ENCODE measurements around the gene SHB. TPM values are rescaled to one million over a fixed set of nuclear protein-coding genes. Genes with fewer than 3 reads are reported as not detected.
"Not testable (repeated sequence)": the region's sequence is repeated elsewhere in the genome, so short reads cannot be mapped to it uniquely, and the experiment has no call there.

SHB gene
- total RNA-seq, 1 experiment from 2014 or later, result 56.4 TPM

DNA sequence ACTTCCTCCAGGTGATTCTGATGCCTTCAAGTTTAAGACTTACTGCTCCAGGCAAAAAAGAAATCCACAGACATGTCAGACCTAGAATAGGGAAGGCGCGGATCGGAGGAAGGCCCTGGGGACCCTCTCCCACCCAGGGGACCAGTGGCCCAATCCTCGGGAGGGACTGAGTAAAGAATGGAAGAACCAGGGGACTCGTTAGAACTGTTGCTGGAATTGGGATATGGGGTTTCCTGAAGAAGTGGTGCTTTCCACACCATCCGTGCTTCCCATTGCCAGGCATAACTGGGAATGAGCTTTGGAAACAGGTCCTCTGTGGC is 101.3 kb downstream of the SHB start:
- intact Hi-C loops (cut with micrococcal nuclease), result no loop called here
- no TSS peak for BruUV-seq (replicated peaks)
- H3K27ac ChIP-seq (ENCODE audit: low read length), result peak overlapping the region; percentile 99
- ATAC-seq (no peak), DNase-seq (no peak)
- H4K20me1 ChIP-seq (ENCODE audit: low read length), result no peaks in the 10 kb centered on the region
- H3F3A ChIP-seq (ENCODE audit: low read length, unreplicated experiment), result peaks cover 4% of the 10 kb centered on the region
- peaks cover 89% of the 10 kb centered on the region for H3K79me2 ChIP-seq (ENCODE audit: low read length)
- ChIA-PET POLR2A (ENCODE audit: unreplicated experiment) (no interaction called here), CTCF (no interaction called here)
- no peak overlapping the region for H2AFZ ChIP-seq (ENCODE audit: low read length)
- H3K4me1 ChIP-seq (ENCODE audit: insufficient read depth, low read length), result peaks cover 95% of the 10 kb centered on the region
- H3K36me3 ChIP-seq (ENCODE audit: low read depth, low read length), result peaks cover 35% of the 10 kb centered on the region
- TF ChIP-seq EZH2phosphoT487 (IDR thresholded peaks at IDR 0.05; ENCODE audit: borderline replicate concordance, low read length) (no peak), EZH2 (IDR thresholded peaks at IDR 0.05; ENCODE audit: low read length, unreplicated experiment) (no peak)
- TF ChIP-seq, protein P1, sequence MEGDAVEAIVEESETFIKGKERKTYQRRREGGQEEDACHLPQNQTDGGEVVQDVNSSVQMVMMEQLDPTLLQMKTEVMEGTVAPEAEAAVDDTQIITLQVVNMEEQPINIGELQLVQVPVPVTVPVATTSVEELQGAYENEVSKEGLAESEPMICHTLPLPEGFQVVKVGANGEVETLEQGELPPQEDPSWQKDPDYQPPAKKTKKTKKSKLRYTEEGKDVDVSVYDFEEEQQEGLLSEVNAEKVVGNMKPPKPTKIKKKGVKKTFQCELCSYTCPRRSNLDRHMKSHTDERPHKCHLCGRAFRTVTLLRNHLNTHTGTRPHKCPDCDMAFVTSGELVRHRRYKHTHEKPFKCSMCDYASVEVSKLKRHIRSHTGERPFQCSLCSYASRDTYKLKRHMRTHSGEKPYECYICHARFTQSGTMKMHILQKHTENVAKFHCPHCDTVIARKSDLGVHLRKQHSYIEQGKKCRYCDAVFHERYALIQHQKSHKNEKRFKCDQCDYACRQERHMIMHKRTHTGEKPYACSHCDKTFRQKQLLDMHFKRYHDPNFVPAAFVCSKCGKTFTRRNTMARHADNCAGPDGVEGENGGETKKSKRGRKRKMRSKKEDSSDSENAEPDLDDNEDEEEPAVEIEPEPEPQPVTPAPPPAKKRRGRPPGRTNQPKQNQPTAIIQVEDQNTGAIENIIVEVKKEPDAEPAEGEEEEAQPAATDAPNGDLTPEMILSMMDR (conservative IDR thresholded peaks at IDR 0.05; ENCODE audit: low read depth, low read length), result no peak
- no peak overlapping the region for H3K4me2 ChIP-seq (ENCODE audit: low read length)
- no peaks in the 10 kb centered on the region for H3K9me3 ChIP-seq (ENCODE audit: low read length)
- H3K9ac ChIP-seq (ENCODE audit: low read length), result no peak overlapping the region
- H3K9me2 ChIP-seq (replicated peaks; ENCODE audit: low read length), result no peaks in the 10 kb centered on the region
- no peak overlapping the region for H3K4me3 ChIP-seq (ENCODE audit: low read length)
- H3K27me3 ChIP-seq (ENCODE audit: low read length), result no peaks in the 10 kb centered on the region

- Histone ChIP-seq H3K27me3 (ENCODE audit: low read length) (no peaks in the 10 kb centered on the region), H3K9me2 (replicated peaks; ENCODE audit: low read length) (no peaks in the 10 kb centered on the region), H2AFZ (ENCODE audit: low read length) (no peak overlapping the region), H3F3A (ENCODE audit: low read length, unreplicated experiment) (peaks cover 4% of the 10 kb centered on the region), H3K27ac (ENCODE audit: low read length) (peak overlapping the region; percentile 99), H3K79me2 (ENCODE audit: low read length) (peaks cover 89% of the 10 kb centered on the region), H3K4me3 (ENCODE audit: low read length) (no peak overlapping the region), H3K36me3 (ENCODE audit: low read depth, low read length) (peaks cover 34% of the 10 kb centered on the region), H3K4me2 (ENCODE audit: low read length) (peak overlapping the region; percentile 12; the same call in 1 of the 2 replicates), H4K20me1 (ENCODE audit: low read length) (no peaks in the 10 kb centered on the region), H3K9ac (ENCODE audit: low read length) (peak overlapping the region; percentile 81; the same call in 1 of the 2 replicates), H3K4me1 (ENCODE audit: insufficient read depth, low read length) (peaks cover 92% of the 10 kb centered on the region), H3K9me3 (ENCODE audit: low read length) (no peaks in the 10 kb centered on the region)
- DNase-seq, result no peak
- intact Hi-C loops (cut with micrococcal nuclease), result no loop called here
- BruUV-seq (replicated peaks), result no TSS peak
- no peak for ATAC-seq
- ChIA-PET POLR2A (ENCODE audit: unreplicated experiment) (no interaction called here), CTCF (no interaction called here)
- TF ChIP-seq, protein P1 (conservative IDR thresholded peaks at IDR 0.05; ENCODE audit: low read depth, low read length), result no peak
- TF ChIP-seq EZH2phosphoT487 (IDR thresholded peaks at IDR 0.05; ENCODE audit: borderline replicate concordance, low read length) (no peak), EZH2 (IDR thresholded peaks at IDR 0.05; ENCODE audit: low read length, unreplicated experiment) (no peak)
Observed at GRCh38 chr9:37967014-37967760, 101.8 kb downstream of the SHB start.

GRCh38 chr9:37966412-37967013 is 102.5 kb downstream of the SHB start:
- Histone ChIP-seq H2AFZ (ENCODE audit: low read length) (no peak overlapping the region), H3K4me2 (ENCODE audit: low read length) (peak overlapping the region; percentile 12; the same call in 1 of the 2 replicates), H3K36me3 (ENCODE audit: low read depth, low read length) (peaks cover 33% of the 10 kb centered on the region), H3K27ac (ENCODE audit: low read length) (peak overlapping the region; percentile 99), H3K27me3 (ENCODE audit: low read length) (no peaks in the 10 kb centered on the region), H3K79me2 (ENCODE audit: low read length) (peaks cover 89% of the 10 kb centered on the region), H3F3A (ENCODE audit: low read length, unreplicated experiment) (peaks cover 4% of the 10 kb centered on the region), H3K9me3 (ENCODE audit: low read length) (no peaks in the 10 kb centered on the region), H3K9ac (ENCODE audit: low read length) (peak overlapping the region; percentile 81; the same call in 1 of the 2 replicates), H3K4me1 (ENCODE audit: insufficient read depth, low read length) (peaks cover 85% of the 10 kb centered on the region), H3K9me2 (replicated peaks; ENCODE audit: low read length) (no peaks in the 10 kb centered on the region), H3K4me3 (ENCODE audit: low read length) (no peak overlapping the region), H4K20me1 (ENCODE audit: low read length) (no peaks in the 10 kb centered on the region)
- ChIA-PET CTCF (interaction anchor here (0.7 kb wide), 1 partner anchor 167 kb away, joined by 3 read pairs; no protein-coding TSS in a partner anchor), POLR2A (ENCODE audit: unreplicated experiment) (no interaction called here)
- intact Hi-C loops (cut with micrococcal nuclease), result no loop called here
- BruUV-seq (replicated peaks), result no TSS peak
- TF ChIP-seq, protein P1 (conservative IDR thresholded peaks at IDR 0.05; ENCODE audit: low read depth, low read length), result no peak
- TF ChIP-seq EZH2 (IDR thresholded peaks at IDR 0.05; ENCODE audit: low read length, unreplicated experiment) (no peak), EZH2phosphoT487 (IDR thresholded peaks at IDR 0.05; ENCODE audit: borderline replicate concordance, low read length) (no peak)
- no peak for DNase-seq
- no peak for ATAC-seq

GRCh38 chr9:37965676-37966345 is 103.2 kb downstream of the SHB start:
- Histone ChIP-seq H3K4me1 (ENCODE audit: insufficient read depth, low read length) (peaks cover 78% of the 10 kb centered on the region), H3K27ac (ENCODE audit: low read length) (peak overlapping the region; percentile 99), H3K36me3 (ENCODE audit: low read depth, low read length) (peaks cover 29% of the 10 kb centered on the region), H3K9ac (ENCODE audit: low read length) (peak overlapping the region; percentile 81), H3K79me2 (ENCODE audit: low read length) (peaks cover 89% of the 10 kb centered on the region)
- H3K4me2 ChIP-seq (ENCODE audit: low read length); ATAC-seq; BruUV-seq (replicated peaks); H2AFZ ChIP-seq (ENCODE audit: low read length); H4K20me1 ChIP-seq (ENCODE audit: low read length); H3F3A ChIP-seq (ENCODE audit: low read length, unreplicated experiment); H3K4me3 ChIP-seq (ENCODE audit: low read length); DNase-seq; POLR2A ChIA-PET (ENCODE audit: unreplicated experiment); H3K9me3 ChIP-seq (ENCODE audit: low read length); H3K27me3 ChIP-seq (ENCODE audit: low read length); H3K9me2 ChIP-seq (replicated peaks; ENCODE audit: low read length); intact Hi-C loops (cut with micrococcal nuclease): not testable (repeated sequence)
- CTCF ChIA-PET, result interaction anchor here (0.7 kb wide), 1 partner anchor 168 kb away, joined by 3 read pairs; no protein-coding TSS in a partner anchor
